H9 (cell line): Measurements from ENCODE around the gene SLC16A3. TPM values are rescaled to one million over a fixed set of nuclear protein-coding genes. Genes with fewer than 3 reads are reported as not detected.

Experiments used
- DNase-seq: peaks from one replicate; pipeline ENCODE4 v3.0.0-alpha.2; 2017
- H2AFZ ChIP-seq: one replicate; pipeline ENCODE4 v1.6.1; 2013; ENCODE audit warnings: mild to moderate bottlenecking, low read length, control low read depth, moderate library complexity
- H2AK5ac ChIP-seq: 2 replicates; pipeline ENCODE4 v1.6.1; 2013; ENCODE audit warnings: low read length, control low read depth, mixed read lengths; ENCODE audit not compliant: insufficient read length
- H2BK120ac ChIP-seq: one replicate; pipeline ENCODE4 v1.6.1; 2013; ENCODE audit warnings: low read depth, mild to moderate bottlenecking, low read length, control low read depth, inconsistent platforms; ENCODE audit not compliant: poor library complexity, severe bottlenecking
- H2BK12ac ChIP-seq: 2 replicates; pipeline ENCODE4 v1.6.1; 2013; ENCODE audit warnings: low read length, control low read depth, mixed read lengths, low read depth; ENCODE audit not compliant: insufficient read length
- H2BK15ac ChIP-seq: 2 replicates; pipeline ENCODE4 v1.6.1; 2013; ENCODE audit warnings: low read depth, low read length, control low read depth
- H2BK20ac ChIP-seq: one replicate; pipeline ENCODE4 v1.6.1; 2013; ENCODE audit warnings: low read depth, mild to moderate bottlenecking, low read length, control low read depth, inconsistent platforms; ENCODE audit not compliant: poor library complexity, severe bottlenecking
- H2BK5ac ChIP-seq: 2 replicates; pipeline ENCODE4 v1.6.1; 2013; ENCODE audit warnings: low read length, control low read depth, mixed read lengths; ENCODE audit not compliant: insufficient read length
- H3K14ac ChIP-seq: 2 replicates; pipeline ENCODE4 v1.6.1; 2013; ENCODE audit warnings: low read length, control low read depth; ENCODE audit not compliant: insufficient read depth
- H3K18ac ChIP-seq: 2 replicates; pipeline ENCODE4 v1.6.1; 2013; ENCODE audit warnings: low read depth, mild to moderate bottlenecking, mixed read lengths, low read length, control low read depth; ENCODE audit not compliant: insufficient read length
- H3K23ac ChIP-seq: 2 replicates; pipeline ENCODE4 v1.6.1; 2013; ENCODE audit warnings: low read length, control low read depth, mixed read lengths, low read depth; ENCODE audit not compliant: insufficient read length
- H3K23me2 ChIP-seq: 2 replicates; pipeline ENCODE4 v1.6.1; 2013; ENCODE audit warnings: low read depth, mild to moderate bottlenecking, mixed read lengths, low read length, control low read depth; ENCODE audit not compliant: insufficient read length, poor library complexity, severe bottlenecking
- H3K27ac ChIP-seq: 2 replicates; pipeline ENCODE4 v1.5.1; 2013; ENCODE audit warnings: low read length, control low read depth, mixed read lengths, low read depth; ENCODE audit not compliant: insufficient read length
- H3K27me3 ChIP-seq: 2 replicates; pipeline ENCODE4 v1.6.1; 2013; ENCODE audit warnings: low read length, control low read depth, inconsistent platforms; ENCODE audit not compliant: insufficient read depth
- H3K4ac ChIP-seq: 2 replicates; pipeline ENCODE4 v1.6.1; 2013; ENCODE audit warnings: low read depth, mild to moderate bottlenecking, control low read depth, inconsistent platforms, low read length, moderate library complexity
- H3K4me1 ChIP-seq: 2 replicates; pipeline ENCODE4 v1.6.1; 2013; ENCODE audit warnings: low read length, control low read depth, inconsistent platforms; ENCODE audit not compliant: insufficient read depth
- H3K4me2 ChIP-seq: 2 replicates; pipeline ENCODE4 v1.6.1; 2013; ENCODE audit warnings: low read length, control low read depth, mixed read lengths; ENCODE audit not compliant: insufficient read length, insufficient read depth
- H3K56ac ChIP-seq: 2 replicates; pipeline ENCODE4 v1.6.1; 2013; ENCODE audit warnings: low read depth, mild to moderate bottlenecking, mixed read lengths, low read length, control low read depth; ENCODE audit not compliant: insufficient read length
- H3K79me1 ChIP-seq: 2 replicates; pipeline ENCODE4 v1.6.1; 2013; ENCODE audit warnings: low read depth, mild to moderate bottlenecking, moderate library complexity, low read length, control low read depth, inconsistent platforms; ENCODE audit not compliant: insufficient read depth, poor library complexity, severe bottlenecking
- H3K79me2 ChIP-seq: 2 replicates; pipeline ENCODE4 v1.6.1; 2013; ENCODE audit warnings: low read length, control low read depth, inconsistent platforms; ENCODE audit not compliant: insufficient read depth
- H3K9ac ChIP-seq: 2 replicates; pipeline ENCODE4 v1.6.1; 2013; ENCODE audit warnings: low read length, control low read depth, mixed read lengths; ENCODE audit not compliant: insufficient read length; ENCODE audit errors: extremely low read depth
- H3K9me3 ChIP-seq: one replicate; pipeline ENCODE4 v1.6.1; 2013; ENCODE audit warnings: low read depth, low read length, inconsistent platforms; ENCODE audit not compliant: control insufficient read depth
- H3T11ph ChIP-seq: one replicate; pipeline ENCODE4 v1.6.1; 2013; ENCODE audit warnings: mild to moderate bottlenecking, low read length, control low read depth, inconsistent platforms
- H4K20me1 ChIP-seq: one replicate; pipeline ENCODE4 v1.6.1; 2013; ENCODE audit not compliant: control insufficient read depth, insufficient read length, insufficient read depth
- H4K5ac ChIP-seq: 2 replicates; pipeline ENCODE4 v1.6.1; 2013; ENCODE audit warnings: low read depth, mild to moderate bottlenecking, mixed read lengths, low read length, control low read depth; ENCODE audit not compliant: insufficient read length
- H4K8ac ChIP-seq: replicated peaks from 2 replicates; pipeline ENCODE4 v1.6.1; 2013; ENCODE audit warnings: low read length, control low read depth, mixed read lengths, low read depth; ENCODE audit not compliant: insufficient read length
- H4K91ac ChIP-seq: 2 replicates; pipeline ENCODE4 v1.6.1; 2013; ENCODE audit warnings: low read depth, mild to moderate bottlenecking, moderate library complexity, mixed read lengths, low read length, control low read depth; ENCODE audit not compliant: insufficient read length
- H3K27ac Mint-ChIP-seq, 3 experiments: 2 replicates in 2 of 3; 3 replicates in 1 of 3; pipeline ENCODE4 v1.8.0; 2020 to 2021; ENCODE audit warnings: mixed read lengths in 3 of 3, mild to moderate bottlenecking in 1 of 3, moderate library complexity in 1 of 3
- H3K27me3 Mint-ChIP-seq: 2 replicates; pipeline ENCODE4 v1.8.0; 2021; ENCODE audit warnings: low read depth, mild to moderate bottlenecking, moderate library complexity, mixed read lengths
- H3K36me3 Mint-ChIP-seq, 3 experiments: 2 replicates in 2 of 3; 3 replicates in 1 of 3; pipeline ENCODE4 v1.8.0; 2020 to 2021; ENCODE audit warnings: low read depth in 3 of 3, mixed read lengths in 3 of 3; ENCODE audit not compliant: insufficient read depth in 1 of 3
- H3K4me1 Mint-ChIP-seq, 2 experiments: 2 replicates each; pipeline ENCODE4 v1.8.0; 2020; ENCODE audit warnings: mixed read lengths in 2 of 2
- H3K4me3 Mint-ChIP-seq, 2 experiments: 2 replicates in 1 of 2; 3 replicates in 1 of 2; pipeline ENCODE4 v1.8.0; 2020 to 2021; ENCODE audit warnings: mild to moderate bottlenecking in 2 of 2, mixed read lengths in 2 of 2, moderate library complexity in 1 of 2
- H3K9me3 Mint-ChIP-seq, 2 experiments: 2 replicates in 1 of 2; 3 replicates in 1 of 2; pipeline ENCODE4 v1.8.0; 2020; ENCODE audit warnings: mild to moderate bottlenecking in 2 of 2, mixed read lengths in 2 of 2, moderate library complexity in 1 of 2
- CTCF ChIP-seq: fragments of 200-600 bp; sonication (generic); conservative IDR thresholded peaks from 3 replicates; pipeline ENCODE4 v1.8.0; 2021; ENCODE audit warnings: antibody characterized with exemption, mild to moderate bottlenecking
- WGBS: extraction: QIAGEN DNeasy Blood & Tissue Kit; methylation state at CpG from one replicate; pipeline ENCODE4 v1.1.7; 2013; ENCODE audit warnings: missing lambda C conversion rate, low lambda C conversion rate, mixed read lengths; ENCODE audit not compliant: insufficient read length; ENCODE audit errors: extremely low coverage; 5-methylcytosine and 5-hydroxymethylcytosine counted together
- total RNA-seq: library from RNA; stranded (reverse); gene quantifications from 2 replicates; pipeline ENCODE4 v1.2.1, GENCODE V29; 2021

Gene SLC16A3
- total RNA-seq, 1 experiment from 2014 or later, result 28.4 TPM

GRCh38 chr17:82221341-82221902, 7.4 kb upstream of the SLC16A3 start:
- Histone ChIP-seq H4K20me1 (peaks cover 2% of the 10 kb centered on the region), H2BK15ac (no peak overlapping the region), H3T11ph (no peak overlapping the region), H2BK120ac (no peak overlapping the region), H2BK12ac (no peak overlapping the region), H2AFZ (no peak overlapping the region), H4K5ac (no peak overlapping the region), H3K4me1 (no peaks in the 10 kb centered on the region), H3K4me2 (no peak overlapping the region), H3K4ac (no peak overlapping the region), H2BK20ac (no peak overlapping the region), H3K23ac (no peak overlapping the region), H3K79me2 (no peaks in the 10 kb centered on the region), H3K27me3 (no peaks in the 10 kb centered on the region), H3K14ac (no peak overlapping the region), H4K8ac (no peak overlapping the region), H3K56ac (no peak overlapping the region), H3K79me1 (no peaks in the 10 kb centered on the region), H2AK5ac (no peak overlapping the region), H3K9ac (no peak overlapping the region), H3K18ac (no peak overlapping the region), H4K91ac (no peak overlapping the region), H3K27ac (no peak overlapping the region), H3K23me2 (no peaks in the 10 kb centered on the region), H2BK5ac (no peak overlapping the region), H3K9me3 (no peaks in the 10 kb centered on the region)
- WGBS, result no CpG with 5 or more reads among the region's 10 CpGs
- H3K27ac Mint-ChIP-seq, result no peak overlapping the region
- H3K4me1 Mint-ChIP-seq, result no peaks in the 10 kb centered on the region
- no peak overlapping the region for H3K4me3 Mint-ChIP-seq
- H3K27me3 Mint-ChIP-seq, result peaks cover 37% of the 10 kb centered on the region
- H3K36me3 Mint-ChIP-seq, result no peaks in the 10 kb centered on the region; a peak in 1 of 7 replicates
- TF ChIP-seq CTCF, result no peak
- 0 out of 5 replicates have a peak, but pooled peaks cover 0 to 3% of the 10 kb centered on the region in 2 experiments for H3K9me3 Mint-ChIP-seq
- DNase-seq, result no peak
